ENCODE measurements around the gene ADCY5. TPM values are rescaled to one million over a fixed set of nuclear protein-coding genes. Genes with fewer than 3 reads are reported as not detected.

The ADCY5 gene
- total RNA-seq, 1 donor, result under 0.01 TPM

DNA sequence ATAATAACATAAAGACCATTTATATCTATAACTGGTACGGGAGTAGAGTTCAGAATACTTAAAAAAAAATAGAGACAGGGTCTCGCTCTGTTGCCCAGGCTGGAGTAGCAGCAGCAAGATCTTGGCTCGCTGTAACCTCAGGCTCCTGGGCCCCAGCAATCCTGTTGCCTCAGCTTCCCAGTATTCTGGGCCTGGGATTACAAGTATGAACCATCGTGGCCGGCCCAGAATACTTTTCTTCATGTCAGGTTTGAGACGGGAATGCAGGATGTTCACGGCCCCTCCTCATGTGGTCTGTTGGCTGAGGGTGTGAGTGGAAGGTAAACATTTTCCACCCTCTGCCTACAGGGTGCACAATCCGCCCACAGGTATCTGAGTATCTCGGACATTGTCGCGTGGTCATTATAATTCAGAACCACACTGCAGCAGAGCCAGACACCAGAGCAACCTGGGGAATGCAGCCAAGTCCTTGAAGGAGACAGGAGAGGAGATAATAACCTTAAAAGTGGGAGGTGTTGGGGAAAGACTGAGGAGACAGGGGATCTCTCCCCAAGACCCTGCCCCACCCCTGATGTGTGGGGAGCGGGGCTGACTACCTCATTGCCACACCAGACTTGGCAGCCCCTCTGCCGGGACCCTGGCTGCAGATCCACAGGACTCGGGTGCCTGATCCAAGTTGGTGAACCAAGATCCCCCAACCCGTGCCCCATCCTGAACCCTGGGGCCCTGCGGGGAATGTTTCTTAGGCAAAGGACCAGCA is 106.8 kb downstream of the ADCY5 start:
- DNase-seq (ENCODE audit: low read depth), result no peak
- TF ChIP-seq, protein P1, sequence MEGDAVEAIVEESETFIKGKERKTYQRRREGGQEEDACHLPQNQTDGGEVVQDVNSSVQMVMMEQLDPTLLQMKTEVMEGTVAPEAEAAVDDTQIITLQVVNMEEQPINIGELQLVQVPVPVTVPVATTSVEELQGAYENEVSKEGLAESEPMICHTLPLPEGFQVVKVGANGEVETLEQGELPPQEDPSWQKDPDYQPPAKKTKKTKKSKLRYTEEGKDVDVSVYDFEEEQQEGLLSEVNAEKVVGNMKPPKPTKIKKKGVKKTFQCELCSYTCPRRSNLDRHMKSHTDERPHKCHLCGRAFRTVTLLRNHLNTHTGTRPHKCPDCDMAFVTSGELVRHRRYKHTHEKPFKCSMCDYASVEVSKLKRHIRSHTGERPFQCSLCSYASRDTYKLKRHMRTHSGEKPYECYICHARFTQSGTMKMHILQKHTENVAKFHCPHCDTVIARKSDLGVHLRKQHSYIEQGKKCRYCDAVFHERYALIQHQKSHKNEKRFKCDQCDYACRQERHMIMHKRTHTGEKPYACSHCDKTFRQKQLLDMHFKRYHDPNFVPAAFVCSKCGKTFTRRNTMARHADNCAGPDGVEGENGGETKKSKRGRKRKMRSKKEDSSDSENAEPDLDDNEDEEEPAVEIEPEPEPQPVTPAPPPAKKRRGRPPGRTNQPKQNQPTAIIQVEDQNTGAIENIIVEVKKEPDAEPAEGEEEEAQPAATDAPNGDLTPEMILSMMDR (IDR thresholded peaks at IDR 0.05; ENCODE audit: insufficient read depth, low read length), result no peak
- H3K4me3 ChIP-seq (ENCODE audit: low read depth, low read length), result no peak overlapping the region

DNA sequence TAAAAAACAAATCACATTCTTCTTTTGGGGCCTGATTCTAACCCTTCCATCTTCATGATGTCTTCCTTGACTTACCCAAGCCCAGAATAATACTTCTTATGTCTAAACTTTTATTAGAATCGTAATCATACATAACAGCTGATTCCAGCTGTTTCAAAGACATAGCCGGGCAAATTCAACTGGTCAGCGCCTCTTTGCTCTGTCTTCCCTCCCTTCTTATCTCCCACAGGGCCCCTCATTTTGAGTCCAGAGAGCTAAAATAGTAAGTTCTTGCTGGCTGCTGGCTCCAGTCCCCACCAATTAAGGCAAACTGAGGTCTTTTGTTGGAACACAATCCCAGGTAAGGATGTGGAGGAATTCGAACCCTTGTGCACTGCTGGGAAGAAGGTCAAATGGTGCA is 108.6 kb downstream of the ADCY5 start:
- no peak for DNase-seq (ENCODE audit: low read depth)
- H3K4me3 ChIP-seq (ENCODE audit: low read depth, low read length), result no peak overlapping the region
- TF ChIP-seq, protein P1 (IDR thresholded peaks at IDR 0.05; ENCODE audit: insufficient read depth, low read length), result no peak

DNA sequence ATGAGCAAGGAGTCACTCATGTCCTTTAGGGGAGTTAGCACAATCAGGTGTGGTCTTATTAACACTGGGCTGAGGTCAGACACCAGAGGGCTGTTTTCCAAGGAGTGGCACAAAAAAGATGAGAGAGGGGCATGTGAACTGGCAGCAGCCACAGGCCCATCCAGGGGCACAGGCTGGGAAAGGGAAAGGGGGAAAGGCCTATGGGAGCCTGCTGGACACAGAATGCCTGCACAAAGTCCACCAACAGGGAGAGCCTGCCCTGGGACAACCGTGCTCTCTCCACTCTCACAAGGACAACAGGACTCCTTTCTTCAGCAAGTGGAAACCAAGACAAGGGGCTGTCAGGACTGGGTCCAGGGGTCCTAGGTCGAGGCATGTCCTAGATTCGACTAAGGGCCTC is 109.6 kb downstream of the ADCY5 start:
- no peak for DNase-seq (ENCODE audit: low read depth)
- H3K4me3 ChIP-seq (ENCODE audit: low read depth, low read length), result no peak overlapping the region

DNA sequence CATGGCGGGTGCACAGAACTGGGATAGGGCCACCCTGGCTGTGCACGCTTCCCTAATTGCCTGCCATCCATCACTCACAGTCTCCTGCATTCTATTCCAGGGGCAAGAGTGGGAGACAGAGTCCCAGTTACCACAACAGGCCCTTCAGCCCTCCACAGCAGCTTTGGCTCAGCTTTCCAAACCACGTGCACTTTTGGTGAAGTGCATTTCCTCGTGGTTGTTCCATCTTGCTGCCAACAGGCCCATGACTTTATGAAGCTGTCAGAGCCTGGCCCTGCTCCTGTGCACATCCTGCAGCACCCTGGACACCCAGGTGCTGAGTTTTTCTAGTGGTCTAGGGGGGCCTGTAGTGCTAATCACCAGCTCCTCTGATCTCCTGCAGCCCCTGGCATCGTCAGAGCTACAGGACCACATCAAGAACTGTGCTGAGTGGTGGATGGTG is 110.2 kb downstream of the ADCY5 start:
- no peak for DNase-seq (ENCODE audit: low read depth)
- TF ChIP-seq, protein P1 (IDR thresholded peaks at IDR 0.05; ENCODE audit: insufficient read depth, low read length), result no peak
- no peak overlapping the region for H3K4me3 ChIP-seq (ENCODE audit: low read depth, low read length)

More for the DNA sequence above, 109.6 kb downstream of the ADCY5 start:
- TF ChIP-seq, protein P1 (IDR thresholded peaks at IDR 0.05; ENCODE audit: insufficient read depth, low read length), result no peak

DNA sequence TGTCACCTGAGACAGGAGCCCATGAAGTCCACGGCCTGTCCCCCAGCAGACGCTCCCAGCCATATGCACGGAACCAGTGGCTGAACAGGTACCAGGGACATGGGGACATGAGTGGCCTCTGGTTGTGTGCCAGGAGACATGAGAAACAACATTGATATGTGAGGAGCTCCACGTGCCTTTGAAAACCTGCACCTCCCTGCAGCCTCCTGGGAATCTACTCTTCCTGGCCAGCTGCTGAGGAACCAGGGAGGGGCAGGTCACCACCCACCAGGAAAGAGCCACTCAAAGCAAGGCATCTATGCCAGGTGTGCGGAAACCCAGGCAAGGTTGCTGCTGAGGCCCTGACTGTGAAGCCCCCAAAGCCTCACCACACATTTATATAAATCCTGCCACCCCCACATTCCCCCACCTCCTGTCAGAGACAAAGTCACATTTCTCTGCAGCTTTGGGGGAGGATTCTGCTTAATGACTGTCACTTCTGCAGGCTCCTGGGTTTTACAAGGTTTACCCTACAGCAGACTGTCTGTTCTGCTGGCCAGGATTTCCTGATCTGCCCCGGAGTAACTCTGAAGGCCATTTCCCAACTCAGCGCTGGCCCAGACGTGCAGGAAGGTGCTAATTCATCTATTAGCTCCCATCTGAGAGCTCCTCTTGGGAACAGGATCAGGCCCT is 110.8 kb downstream of the ADCY5 start:
- TF ChIP-seq, protein P1 (IDR thresholded peaks at IDR 0.05; ENCODE audit: insufficient read depth, low read length), result no peak
- DNase-seq (ENCODE audit: low read depth), result no peak
- no peak overlapping the region for H3K4me3 ChIP-seq (ENCODE audit: low read depth, low read length)

DNA sequence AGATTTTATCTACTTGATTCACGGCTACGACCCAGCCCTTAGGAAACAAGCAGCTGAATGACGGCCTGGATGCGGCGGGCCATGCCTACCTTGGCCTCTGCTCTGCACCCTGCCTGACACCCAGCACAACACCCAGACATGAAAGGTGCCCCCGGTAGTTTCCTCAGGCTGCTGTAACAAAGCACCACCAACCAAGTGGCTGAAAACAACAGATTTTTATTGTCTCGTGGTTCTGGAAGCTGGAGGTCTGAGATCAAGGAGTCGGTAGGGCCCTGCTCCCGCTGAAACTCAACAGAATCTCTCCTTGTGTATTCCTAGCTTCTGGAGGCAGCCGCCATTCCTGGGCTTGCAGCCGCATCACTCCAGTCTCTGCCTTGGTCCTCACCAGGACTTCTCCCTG is 111.7 kb downstream of the ADCY5 start:
- no peak overlapping the region for H3K4me3 ChIP-seq (ENCODE audit: low read depth, low read length)
- DNase-seq (ENCODE audit: low read depth), result no peak
- TF ChIP-seq, protein P1 (IDR thresholded peaks at IDR 0.05; ENCODE audit: insufficient read depth, low read length), result no peak

Measured in fibroblast of the aortic adventitia (primary cell).